Omental fat pad (tissue), 4 donors: ENCODE measurements around the gene TRAFD1. TPM values are rescaled to one million over a fixed set of nuclear protein-coding genes. Genes with fewer than 3 reads are reported as not detected.
"Not testable (repeated sequence)": the region's sequence is repeated elsewhere in the genome, so short reads cannot be mapped to it uniquely, and the experiment has no call there.

Experiments used
- ATAC-seq: fragments of 150-250 bp; one replicate; pipeline ENCODE4 v1.9.1; 2016; ENCODE audit warnings: mild to moderate bottlenecking, moderate library complexity; ENCODE audit not compliant: low FRiP score
- DNase-seq: peaks from one replicate; pipeline ENCODE4 v3.0.0-alpha.2; 2019; ENCODE audit warnings: low spot score
- total RNA-seq, 4 donors: library from RNA; depleted of rRNA; stranded (reverse); fragments of >200 nt; gene quantifications; one replicate each; pipeline ENCODE4 v1.1.0, GENCODE V29; 2016
- TF ChIP-seq, protein P1 (sequence below), 3 donors: fragments of 450-650 bp; IDR thresholded peaks; one replicate each; pipeline ENCODE4 v1.5.1; 2016 to 2017; ENCODE audit warnings: antibody characterized with exemption in 3 of 3, mild to moderate bottlenecking in 3 of 3, moderate library complexity in 2 of 3

Gene TRAFD1
- total RNA-seq, 4 donors from 2014 or later: 25.1 to 44.3 (median 29.8) TPM

DNA sequence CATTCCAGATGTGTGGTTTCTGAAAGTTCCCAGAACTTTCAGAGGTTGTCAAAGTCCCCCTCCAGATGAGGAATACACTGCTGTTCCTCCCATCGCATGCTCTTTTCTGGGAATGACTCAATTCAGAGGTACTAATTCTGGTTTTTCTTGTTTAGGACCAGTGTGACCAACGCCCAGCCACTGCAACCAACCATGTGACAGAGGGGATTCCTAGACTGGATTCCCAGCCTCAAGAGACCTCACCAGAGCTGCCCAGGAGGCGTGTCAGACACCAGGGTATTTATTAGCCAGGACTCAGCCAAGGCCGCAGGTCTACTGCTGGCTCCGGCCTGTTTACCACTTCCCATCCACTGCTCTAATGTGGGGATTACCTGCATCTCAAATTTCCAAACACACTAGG is 24.2 kb downstream of the TRAFD1 start:
- TF ChIP-seq, protein P1, sequence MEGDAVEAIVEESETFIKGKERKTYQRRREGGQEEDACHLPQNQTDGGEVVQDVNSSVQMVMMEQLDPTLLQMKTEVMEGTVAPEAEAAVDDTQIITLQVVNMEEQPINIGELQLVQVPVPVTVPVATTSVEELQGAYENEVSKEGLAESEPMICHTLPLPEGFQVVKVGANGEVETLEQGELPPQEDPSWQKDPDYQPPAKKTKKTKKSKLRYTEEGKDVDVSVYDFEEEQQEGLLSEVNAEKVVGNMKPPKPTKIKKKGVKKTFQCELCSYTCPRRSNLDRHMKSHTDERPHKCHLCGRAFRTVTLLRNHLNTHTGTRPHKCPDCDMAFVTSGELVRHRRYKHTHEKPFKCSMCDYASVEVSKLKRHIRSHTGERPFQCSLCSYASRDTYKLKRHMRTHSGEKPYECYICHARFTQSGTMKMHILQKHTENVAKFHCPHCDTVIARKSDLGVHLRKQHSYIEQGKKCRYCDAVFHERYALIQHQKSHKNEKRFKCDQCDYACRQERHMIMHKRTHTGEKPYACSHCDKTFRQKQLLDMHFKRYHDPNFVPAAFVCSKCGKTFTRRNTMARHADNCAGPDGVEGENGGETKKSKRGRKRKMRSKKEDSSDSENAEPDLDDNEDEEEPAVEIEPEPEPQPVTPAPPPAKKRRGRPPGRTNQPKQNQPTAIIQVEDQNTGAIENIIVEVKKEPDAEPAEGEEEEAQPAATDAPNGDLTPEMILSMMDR (IDR thresholded peaks at IDR 0.05): no peak
- ATAC-seq (no peak), DNase-seq (no peak)

GRCh38 chr12:112151766-112152541 is 26.6 kb downstream of the TRAFD1 start:
- ATAC-seq (no peak), DNase-seq (no peak)
- TF ChIP-seq, protein P1 (IDR thresholded peaks at IDR 0.05): no peak

DNA sequence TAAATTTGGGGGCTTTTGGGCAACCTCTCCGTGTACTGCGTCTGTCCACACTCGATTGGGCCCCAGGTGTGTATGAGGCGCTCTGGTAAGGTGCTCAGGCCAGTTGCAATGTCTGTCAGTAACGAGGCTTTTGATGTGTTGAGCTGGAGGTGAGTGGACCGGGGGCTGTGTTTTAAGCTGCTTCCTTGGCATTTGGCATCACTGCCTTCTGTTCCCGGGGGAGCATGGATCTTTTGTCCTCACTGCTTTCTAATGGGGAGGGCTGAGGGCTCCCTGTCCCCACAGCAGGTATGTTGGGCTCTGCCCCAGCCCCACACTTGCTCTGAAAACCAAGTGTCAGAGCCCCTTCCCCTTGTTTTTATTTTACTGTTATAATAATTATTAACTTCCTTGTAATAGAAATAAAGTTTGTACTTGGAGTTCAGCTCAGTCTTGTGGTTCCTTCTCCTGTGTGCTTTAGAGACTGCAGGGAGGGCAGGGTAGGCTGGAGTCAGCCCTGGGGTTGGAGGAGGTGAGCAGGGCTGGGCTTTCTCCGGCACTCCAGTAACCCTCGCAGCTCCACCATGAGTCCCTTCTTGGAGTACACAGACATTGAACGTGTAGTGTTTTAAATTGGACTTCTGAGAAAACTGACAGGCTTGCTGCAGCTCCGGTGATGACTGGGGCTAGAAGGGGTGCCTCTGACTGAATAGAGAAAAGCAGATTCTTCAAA is 28.0 kb downstream of the TRAFD1 start:
- TF ChIP-seq, protein P1 (IDR thresholded peaks at IDR 0.05): no peak
- ATAC-seq (no peak), DNase-seq (no peak)

GRCh38 chr12:112153893-112154219 is 28.5 kb downstream of the TRAFD1 start:
- no peak for ATAC-seq
- DNase-seq: no peak
- TF ChIP-seq, protein P1 (IDR thresholded peaks at IDR 0.05): no peak

DNA sequence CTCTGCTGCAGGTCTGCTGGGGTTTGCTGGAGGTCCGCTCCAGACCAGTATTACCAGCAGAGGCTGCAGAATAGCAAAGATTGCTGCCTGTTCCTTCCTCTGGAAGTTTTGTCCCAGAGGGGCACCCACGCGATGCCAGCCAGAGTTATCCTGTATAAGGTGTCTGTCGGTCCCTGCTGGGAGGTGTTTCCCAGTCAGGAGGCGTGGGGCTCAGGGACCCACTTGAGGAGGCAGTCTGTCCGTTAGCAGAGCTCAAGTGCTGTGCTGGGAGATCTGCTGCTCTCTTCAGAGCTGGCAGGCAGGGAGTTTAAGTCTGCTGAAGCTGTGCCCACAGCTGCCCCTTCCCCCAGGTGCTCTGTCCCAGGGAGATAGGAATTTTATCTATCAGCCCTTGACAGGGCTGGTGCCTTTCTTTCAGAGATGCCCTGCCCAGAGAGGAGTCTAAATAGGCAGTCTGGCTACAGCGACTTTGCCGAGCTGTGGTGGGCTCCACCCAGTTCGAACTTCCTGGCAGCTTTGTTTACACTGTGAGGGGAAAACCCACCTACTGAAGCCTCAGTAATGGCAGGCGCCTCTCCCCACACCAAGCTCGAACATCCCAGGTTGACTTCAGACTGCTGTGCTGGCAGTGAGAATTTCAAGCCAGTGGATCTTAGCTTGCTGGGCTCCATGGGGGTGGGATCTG is 33.2 kb downstream of the TRAFD1 start:
- not testable (repeated sequence) for DNase-seq, ATAC-seq

DNA sequence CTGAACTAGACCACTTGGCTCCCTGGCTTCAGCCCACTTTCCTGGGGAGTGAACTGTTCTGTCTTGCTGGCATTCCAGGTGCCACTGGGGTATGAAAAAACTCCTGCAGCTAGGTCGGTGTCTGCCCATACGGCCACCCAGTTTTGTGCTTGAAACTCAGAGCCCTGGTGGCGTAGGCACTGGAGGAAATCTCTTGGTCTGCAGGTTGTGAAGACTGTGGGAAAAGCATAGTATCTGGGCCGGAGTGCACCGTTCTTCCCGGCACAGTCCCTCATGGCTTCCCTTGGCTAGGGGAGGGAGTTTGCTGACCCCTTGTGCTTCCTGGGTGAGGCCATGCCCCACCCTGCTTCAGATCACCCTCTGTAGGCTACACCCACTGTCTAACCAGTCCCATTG is 33.8 kb downstream of the TRAFD1 start:
- TF ChIP-seq, protein P1 (IDR thresholded peaks at IDR 0.05): no peak
- DNase-seq (no peak), ATAC-seq (no peak)

DNA sequence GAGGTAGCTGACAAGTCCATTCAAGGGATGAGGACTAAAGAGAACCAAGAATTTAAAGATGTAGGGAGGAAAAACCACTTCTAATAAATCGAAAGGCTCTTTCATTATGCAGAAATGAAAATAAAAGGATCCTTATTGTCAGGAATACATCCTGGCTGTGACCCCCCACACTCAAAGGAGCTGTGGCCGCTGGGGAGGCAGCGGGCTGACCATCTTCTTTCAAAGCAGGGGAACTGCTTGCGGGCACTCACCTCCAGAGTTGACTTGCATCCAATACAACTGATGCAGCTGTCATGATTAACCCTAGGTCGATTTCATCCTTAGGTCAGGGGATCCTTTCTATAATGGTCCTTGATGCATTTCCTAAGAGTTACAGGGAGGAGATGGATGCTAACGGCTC is 35.3 kb downstream of the TRAFD1 start:
- TF ChIP-seq, protein P1 (IDR thresholded peaks at IDR 0.05): no peak
- ATAC-seq (no peak), DNase-seq (no peak)
